GM21529 (cell line): ENCODE results near the gene CDH10.

Source experiments
- ATAC-seq: cut with Tn5 transposase; IDR thresholded peaks from one replicate; pipeline ENCODE4 v1.9.1; 2021; ENCODE audit not compliant: unreplicated experiment

CDH10 gene

DNA sequence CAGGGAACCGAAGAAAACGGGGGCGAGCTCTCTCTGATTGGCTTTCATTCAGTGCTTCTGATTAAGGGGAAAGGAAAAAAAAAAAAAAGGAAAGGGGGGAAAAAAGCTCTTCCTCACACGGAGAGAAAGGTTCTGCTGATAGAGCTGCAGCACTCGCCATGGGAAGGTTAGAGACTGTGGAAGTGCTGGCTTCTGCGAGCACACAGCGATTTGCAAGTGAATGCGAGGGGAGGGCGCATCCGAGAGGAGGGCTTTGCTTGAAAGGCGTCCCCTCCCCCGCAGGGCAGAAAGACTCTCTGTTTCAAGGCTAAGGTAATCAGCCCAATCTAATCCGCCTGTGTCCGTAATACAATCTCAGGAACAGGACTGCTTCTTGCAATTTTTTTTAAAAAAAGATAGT lies at the start of gene CDH10:
TSS of gene CDH10 (minus strand) at position 218 of the 400 bp plus-strand sequence. CDS start 51,488 bp downstream, outside the sequence.
- no peak for ATAC-seq

DNA sequence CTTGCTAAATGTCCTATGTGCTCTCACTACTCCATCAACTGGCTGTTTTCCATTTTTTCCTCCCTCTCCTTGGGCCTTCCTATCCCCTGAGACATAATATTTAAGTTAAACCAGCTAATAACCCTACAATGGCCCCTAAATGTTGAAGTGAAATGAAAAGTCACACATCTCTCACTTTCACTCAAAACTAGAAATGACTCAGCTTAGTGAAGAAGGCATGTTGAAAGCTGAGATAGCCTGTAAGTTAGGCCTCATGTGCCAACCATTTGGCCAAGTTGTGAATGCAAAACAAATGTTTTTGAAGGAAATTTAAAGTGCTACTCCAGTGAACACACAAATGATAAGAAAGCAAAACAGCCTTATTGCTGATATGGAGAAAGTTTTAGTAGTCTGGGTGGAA lies 48.8 kb upstream of the CDH10 start:
- no peak for ATAC-seq

DNA sequence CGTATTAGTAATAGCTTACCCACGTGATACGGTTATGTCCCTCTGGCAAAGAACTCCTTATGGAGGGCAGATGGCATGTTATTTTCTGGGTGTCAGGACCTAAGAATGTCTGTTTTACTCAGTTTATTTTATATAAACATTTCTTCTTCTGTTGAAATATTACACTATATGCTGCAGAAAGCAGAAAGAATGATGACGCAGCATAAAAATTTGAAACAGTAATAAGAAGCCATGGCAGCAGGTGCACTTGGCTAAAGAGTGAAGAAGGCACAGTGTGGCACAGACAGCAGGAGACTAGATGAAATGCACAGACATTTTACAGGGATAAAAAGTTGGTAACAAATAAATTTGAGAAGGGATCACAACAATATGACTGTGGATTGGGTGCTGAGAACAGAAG lies 46.3 kb upstream of the CDH10 start:
- ATAC-seq: no peak

DNA sequence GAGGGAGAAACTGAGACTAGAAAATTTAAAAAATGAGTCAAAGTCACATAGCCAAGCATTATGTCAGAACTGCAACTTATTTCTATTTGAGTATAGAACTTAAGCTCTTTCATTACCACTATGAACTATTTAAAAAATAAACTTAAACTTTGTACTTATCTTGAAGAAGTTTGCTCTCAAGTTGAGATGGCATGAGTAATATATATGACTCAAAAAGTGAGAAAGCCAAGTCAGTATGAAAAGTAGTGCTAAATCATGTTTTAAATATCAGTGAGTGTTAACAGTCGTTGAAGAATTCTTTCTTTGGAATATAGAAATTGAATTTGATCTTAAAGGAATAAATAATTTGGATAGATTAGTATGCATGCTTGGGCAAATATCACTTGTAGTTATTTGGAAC lies 36.3 kb upstream of the CDH10 start:
- no peak for ATAC-seq

DNA sequence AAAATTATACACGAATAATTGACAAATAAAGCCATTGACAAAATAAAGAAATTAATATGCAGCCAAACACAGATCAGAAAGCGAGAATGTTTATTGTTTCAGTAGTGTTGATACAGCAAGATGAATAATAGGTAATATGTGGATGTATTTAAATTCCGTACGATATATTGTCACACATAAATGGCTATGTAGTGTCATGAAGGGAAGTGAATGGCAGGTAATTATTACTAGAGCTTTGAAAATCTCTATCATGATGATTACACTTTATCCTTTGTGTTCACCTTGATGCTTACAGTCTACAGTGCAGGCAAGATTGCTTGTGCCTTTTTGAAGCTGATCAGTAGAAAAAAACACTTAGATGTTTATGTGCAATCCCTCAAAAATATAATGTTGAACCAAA lies 23.3 kb upstream of the CDH10 start:
- no peak for ATAC-seq

DNA sequence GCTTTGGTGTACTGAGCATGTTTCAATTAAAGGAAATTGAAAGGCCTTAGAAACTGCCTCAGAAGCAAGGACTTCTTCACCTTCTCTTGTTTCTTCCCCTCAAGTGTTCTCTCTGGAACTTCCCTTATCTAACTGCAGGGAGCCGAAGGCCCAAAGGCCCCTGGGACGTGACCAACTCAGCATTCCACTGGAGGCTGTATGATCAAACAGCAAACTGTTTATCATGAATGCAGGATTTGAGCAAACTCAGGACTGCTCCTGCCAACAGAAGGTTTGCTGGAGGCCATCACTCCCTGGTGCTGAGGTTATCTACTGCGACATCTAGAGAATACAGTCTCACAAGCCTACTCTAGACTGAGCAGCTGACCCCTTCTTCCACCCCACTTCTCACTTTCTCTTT lies 4.8 kb upstream of the CDH10 start:
- no peak for ATAC-seq

DNA sequence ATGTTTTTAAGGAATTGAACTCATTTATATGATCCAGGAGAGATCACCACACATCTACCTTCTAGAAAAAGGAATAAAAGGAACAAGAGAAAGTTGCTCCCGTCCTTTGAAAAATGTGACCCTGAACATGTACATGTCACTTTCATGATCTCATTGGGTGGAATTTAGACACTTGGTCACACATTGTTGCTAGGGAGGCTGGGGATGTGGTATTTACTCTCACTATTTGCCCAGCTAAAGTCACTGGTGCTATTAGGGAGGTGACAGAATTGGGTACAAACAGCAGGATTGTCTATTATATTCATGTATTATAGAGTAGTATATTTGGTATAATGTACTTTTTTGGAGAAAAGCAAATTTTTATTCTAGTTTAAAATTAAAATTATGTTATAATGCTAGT lies 2.1 kb upstream of the CDH10 start:
- no peak for ATAC-seq

DNA sequence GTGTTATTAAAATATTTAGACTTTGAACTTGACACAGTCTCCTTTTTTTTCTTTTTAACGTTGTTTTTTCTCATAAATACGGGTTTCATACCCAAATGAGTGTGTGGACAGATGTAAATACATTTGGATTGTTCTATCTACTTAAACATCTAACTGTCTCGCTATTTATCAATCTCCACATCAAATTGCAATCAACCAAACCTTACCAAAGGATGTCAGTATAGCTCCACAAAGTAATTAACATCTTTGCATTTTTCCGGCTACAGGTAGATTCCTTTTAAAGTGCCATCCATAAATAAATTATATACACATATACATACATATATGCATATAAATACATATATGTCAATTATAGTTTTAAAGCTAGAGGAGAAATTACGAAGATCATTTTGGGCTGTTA lies 705 bp upstream of the CDH10 start:
- ATAC-seq: no peak

DNA sequence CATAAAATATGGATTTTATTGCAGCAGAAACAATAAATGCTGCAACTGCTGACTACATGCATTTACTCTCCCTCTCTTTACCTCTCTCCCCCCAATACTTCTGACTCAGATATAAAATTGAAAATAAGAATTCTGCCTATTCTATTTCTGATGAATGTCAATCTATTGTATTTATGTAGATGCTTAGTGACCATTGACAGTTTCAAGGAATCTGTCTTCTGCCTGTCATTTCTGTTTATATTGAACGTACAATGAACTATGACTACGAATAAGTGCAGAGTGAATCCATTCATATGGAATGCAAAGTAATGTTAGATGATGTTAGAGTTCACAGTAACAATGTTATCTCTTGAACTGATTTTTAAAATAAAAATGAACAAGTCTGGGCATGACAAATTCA lies 898 bp downstream of the CDH10 start:
- no peak for ATAC-seq

DNA sequence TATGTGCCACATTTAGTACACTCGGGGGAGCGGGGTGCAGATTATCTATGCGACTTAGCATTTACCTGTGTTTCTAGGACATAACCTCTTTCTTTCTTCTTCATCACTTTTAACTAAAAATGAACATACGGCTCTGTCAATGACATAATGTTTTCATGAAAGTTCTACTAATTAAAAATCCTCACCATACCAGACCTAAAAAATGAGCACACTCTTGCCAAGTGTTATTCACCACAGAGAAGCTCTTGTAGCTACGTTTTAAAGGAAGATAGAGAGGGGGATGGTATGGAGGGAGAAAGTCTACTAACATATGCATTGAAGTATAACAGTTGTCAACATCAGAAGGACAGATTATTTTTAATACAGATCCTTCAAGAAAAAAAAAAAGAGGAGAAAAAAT lies 1.6 kb downstream of the CDH10 start:
- no peak for ATAC-seq

DNA sequence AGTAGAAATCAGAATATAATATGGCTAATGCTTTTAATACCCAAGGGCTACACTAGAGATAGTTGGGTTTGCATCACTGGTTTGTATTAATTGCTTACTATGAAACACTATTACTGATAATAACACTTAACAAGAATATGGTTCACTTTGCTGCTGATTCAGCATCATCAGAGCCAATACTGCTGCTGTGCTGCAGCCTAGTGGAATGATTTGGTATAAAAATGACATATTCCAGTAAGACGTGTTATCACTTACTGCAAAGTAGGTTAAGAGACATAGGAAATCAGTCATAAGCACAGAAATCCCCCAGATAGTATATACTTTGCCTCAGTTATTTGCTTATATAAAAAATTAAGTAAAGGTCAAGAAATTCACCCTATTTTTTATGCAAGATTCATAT lies 2.8 kb downstream of the CDH10 start:
- no peak for ATAC-seq

DNA sequence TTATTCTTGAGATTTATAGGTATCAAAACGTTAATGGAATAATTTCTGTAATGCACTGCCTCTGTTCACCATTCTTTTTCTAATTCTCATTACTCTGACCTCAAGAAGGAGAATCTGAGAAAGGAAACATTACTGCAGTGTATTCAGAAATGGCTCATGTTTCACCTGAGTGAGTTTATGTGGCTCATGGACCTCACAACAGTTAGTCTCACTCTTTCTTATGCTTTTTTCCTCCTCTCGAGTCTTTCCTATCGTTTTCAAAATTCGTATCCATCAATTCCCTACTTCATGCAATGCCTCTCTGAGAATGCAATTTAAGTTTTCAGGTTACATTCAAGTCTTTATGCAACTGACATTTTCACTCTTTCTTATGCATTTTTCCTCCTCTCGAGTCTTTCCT lies 9.6 kb downstream of the CDH10 start:
- no peak for ATAC-seq

DNA sequence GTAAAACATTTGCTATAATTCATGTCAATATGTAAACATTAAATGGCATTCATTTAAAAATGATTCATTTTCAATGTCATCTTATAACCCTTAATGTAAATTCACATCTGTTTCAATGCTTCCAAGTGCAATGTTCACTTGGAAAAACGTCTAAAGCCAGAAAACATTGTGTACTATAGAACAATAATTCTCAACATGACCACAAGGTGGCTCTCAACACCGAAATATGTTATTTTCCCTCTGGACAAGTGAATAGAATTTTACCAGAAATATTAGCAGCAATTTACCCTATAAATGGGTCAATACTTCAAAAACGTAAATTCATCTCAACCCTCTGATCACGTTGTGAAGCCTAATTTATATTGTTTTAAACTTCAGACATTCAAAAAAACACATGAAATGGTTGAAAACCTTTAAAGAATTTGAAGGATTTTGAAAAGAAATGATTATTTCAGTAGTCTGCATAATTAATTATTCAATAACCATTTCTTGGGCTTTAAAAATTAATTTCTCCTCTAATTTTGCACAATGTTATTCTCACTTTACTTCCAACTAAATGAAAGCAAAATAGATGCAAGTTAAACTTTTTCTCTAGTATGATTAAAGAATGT lies 11.0 kb downstream of the CDH10 start:
- ATAC-seq: peak; percentile 65

DNA sequence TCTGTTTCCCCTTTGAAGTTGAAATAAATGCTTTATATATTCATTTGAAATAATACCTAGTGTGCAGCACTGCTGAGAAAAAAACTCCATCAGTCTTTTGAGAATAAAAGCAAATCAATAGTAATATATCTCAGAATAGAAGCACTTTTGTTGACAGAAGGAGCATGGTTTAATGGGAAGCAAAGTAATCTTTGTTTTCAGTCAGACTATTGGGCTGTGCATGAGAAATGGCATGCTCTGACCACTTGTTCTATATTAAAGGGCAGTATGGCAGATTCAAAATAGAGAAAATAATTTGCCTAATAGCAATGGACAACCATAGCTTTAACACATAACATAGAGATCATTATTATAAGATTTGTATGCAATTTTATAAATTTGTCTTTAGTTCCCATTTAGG lies 12.4 kb downstream of the CDH10 start:
- ATAC-seq: no peak

DNA sequence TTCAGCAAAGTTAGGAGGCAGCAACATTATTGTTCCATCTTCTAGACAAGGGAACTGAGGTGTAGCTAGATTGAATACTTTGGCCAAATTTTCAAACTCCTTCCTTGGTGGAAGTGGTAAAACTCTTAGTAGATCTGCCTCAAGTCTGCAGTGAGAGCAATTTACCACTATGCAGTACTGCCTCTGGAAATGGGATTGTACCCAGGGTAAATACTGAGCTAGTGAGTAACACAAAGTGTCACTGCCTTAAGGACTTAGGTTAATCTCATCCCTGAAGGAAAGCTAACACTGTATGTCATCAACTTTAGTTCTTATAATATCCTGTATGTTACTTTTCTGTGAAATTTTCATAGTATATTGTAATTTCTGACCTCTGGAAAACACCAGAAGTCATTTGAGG lies 13.9 kb downstream of the CDH10 start:
- no peak for ATAC-seq

DNA sequence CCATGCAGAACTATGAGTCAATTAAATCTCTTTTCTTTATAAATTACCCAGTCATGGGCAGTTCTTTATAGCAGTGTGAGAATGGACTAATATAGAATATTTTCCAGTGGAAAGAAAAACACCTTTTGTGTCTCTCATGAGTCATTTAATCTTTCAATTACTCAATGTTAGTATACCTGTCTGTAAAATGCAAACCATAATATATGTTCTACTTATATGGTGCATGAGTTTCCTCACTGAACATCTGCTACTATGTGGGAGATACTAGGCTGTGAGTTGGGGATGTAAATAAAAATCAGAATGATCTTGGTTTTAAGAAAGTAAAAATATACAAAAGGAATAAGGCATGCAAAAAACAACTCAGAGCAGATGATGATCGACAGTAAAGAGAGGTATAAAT lies 15.0 kb downstream of the CDH10 start:
- ATAC-seq: no peak

DNA sequence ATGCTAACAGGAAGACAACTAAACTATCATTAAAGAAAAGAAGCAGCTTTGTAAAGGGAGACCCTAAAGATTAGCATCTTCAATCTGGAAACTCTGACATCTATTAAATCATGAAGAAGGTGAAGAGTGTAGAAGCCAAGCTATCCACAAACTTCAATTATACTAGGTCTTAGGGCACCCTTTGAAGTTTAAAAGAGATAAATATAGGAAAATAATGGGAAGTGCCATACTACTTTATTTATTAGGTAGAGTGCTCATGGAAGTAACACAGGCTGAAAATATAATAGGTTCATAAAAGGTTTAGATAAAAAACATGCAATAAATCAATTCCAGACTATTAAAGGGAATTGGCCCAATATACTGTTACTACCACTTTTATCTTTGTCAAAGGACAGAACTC lies 19.9 kb downstream of the CDH10 start:
- ATAC-seq: no peak

DNA sequence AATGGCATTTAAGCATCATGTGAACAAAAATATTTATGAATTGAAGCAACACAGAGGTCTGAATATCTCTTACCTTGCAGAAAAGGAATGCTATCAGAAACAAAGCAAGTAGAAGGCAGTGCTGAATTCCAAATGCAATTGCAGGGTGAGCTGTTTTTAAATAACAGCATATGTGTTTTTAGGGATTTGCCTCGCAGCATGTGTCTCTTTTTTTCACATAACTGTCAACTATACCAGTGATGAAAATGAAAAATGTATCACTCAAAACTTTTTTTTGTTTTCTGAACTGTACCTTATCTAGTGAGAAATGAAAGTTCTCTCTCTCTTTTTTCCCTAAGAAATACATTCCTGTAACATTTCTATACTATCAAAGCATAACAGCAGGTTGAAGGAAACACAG lies 21.2 kb downstream of the CDH10 start:
- no peak for ATAC-seq

DNA sequence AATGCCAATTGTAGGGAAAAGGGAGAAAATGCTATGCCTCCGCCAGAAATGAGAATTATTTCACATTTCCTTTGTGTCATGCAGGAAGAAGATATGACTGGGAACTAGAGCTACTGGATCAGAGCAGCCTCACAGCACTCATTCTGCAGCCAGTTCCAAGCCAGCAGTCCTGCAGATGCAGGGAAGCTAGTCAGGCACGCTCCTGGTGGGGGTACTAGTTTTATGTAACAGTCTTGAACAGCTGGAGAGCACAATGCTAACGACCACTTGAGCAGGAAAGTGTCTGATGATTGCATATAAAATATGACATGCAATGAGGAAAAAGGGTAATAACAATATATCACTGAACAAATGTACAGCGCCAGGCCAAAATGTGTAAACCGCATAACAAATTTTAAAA lies 21.7 kb downstream of the CDH10 start:
- no peak for ATAC-seq

DNA sequence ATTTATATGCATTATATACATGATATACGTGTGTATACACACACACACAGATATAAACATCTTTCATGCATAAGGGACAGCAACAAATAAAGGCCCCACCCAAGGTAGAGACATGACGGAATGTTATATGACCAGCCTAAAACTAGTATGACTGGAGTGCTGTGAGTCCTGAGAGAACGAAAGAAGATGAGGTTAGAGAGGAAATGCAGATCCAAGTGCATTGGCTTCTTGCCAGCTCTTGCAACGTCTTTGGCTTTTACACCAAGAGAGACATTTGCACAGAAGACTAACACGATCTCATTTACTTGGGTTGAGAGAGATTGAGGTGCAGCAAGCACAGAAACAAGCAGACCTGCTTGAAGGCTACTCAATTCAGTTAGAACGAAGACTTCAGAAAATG lies 23.0 kb downstream of the CDH10 start:
- no peak for ATAC-seq

DNA sequence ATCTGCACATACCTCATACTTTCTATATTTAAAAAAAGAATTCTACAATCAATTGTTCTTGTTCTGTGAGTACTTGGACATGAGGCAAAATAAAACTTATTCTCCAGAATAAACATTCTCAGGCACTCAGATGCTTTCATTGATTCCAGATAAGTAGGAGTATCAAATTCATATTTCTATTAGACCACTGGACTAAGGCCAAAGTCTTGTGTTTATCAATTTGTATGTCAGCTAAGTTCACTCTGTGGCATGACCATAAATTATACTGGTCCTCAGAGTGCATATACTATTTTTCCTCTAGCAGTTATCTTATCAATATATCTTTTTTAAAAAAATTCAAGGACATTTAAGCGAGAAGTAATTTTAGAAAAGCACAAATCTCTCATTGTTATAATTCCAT lies 28.2 kb downstream of the CDH10 start:
- ATAC-seq: no peak

DNA sequence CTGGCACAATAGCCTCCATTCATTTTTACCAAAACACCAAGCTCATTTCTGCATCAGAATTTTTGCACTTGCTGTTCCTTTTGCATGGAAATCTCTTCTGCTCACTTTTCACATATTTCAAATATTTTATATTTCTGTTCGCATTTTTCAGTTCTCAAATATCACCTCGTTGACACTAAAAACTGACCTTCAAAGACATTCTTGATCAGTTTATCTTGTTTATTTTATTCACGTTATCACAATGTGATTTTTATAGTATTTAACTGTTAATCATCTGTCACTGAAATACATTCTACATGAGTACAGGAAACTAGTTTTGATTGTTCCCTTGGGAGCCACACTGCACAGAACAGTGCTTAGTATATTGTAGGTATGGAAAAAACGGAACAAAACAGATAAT lies 29.6 kb downstream of the CDH10 start:
- no peak for ATAC-seq

DNA sequence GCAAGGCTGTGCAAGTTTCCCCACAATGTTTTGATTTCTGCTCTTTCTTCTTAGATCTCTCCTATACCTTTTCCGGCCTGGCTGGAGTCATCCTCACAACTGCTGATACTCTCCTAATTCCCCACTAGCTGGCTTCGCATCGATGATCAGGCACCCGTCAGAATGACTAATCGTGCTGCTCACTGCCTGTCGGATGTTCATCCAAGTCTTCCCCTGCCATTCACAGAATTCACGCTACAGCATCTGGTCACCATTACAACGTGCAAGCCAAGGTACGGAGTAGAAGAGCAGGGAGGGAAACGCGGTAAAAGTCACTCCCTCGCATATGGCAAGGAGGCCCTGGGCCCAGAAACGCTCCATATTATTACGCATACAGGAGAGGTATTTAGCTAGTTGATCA lies 35.1 kb downstream of the CDH10 start:
- no peak for ATAC-seq

DNA sequence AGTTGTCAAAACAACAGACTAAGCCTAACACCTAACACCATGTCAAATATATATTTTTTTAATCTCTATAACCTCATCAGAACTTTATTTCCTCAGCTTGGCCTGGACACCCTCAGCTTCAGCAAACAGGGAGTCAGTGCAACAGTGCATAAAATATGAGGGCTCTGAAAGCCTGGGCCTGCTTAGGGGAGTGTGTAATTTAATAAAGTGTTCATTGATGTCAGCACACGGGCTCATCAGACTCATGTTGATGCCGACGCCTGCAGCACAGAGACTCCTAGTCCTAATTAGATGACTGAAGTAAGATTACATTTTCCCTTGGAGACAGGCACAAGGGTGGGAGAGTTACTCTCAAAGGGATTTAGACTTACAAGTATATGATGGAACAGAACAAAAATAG lies 37.8 kb downstream of the CDH10 start:
- ATAC-seq: no peak
